ENCODE measurements around the gene CYB561.

Gene CYB561

GRCh38 chr17:63433746-63434591 lies 12.1 kb downstream of the CYB561 start:
- TF ChIP-seq CTCF (conservative IDR thresholded peaks at IDR 0.05; ENCODE audit: low read length) = peak; percentile 23
- peak; percentile 98 for DNase-seq (ENCODE audit: low read depth)
- H3K4me3 ChIP-seq (ENCODE audit: low read length) = peak overlapping the region; percentile 12; the same call in 1 of the 2 replicates

GRCh38 chr17:63431939-63432804 lies 13.9 kb downstream of the CYB561 start:
- DNase-seq (ENCODE audit: low read depth) = no peak
- no peak for TF ChIP-seq CTCF (conservative IDR thresholded peaks at IDR 0.05; ENCODE audit: low read length)
- no peak overlapping the region for H3K4me3 ChIP-seq (ENCODE audit: low read length)

- no peak for DNase-seq (ENCODE audit: low read depth)
- no peak overlapping the region for H3K4me3 ChIP-seq (ENCODE audit: low read length)
- TF ChIP-seq CTCF (conservative IDR thresholded peaks at IDR 0.05; ENCODE audit: low read length) = no peak
Observed at GRCh38 chr17:63431618-63431938, 14.5 kb downstream of the CYB561 start.

GRCh38 chr17:63430223-63430622 lies 15.9 kb downstream of the CYB561 start:
- DNase-seq (ENCODE audit: low read depth) = no peak
- no peak for TF ChIP-seq CTCF (conservative IDR thresholded peaks at IDR 0.05; ENCODE audit: low read length)
- no peak overlapping the region for H3K4me3 ChIP-seq (ENCODE audit: low read length)

- no peak for DNase-seq (ENCODE audit: low read depth)
- no peak overlapping the region for H3K4me3 ChIP-seq (ENCODE audit: low read length)
- no peak for TF ChIP-seq CTCF (conservative IDR thresholded peaks at IDR 0.05; ENCODE audit: low read length)
Observed at GRCh38 chr17:63429766-63430165, 16.3 kb downstream of the CYB561 start.

GRCh38 chr17:63426917-63427308 lies 19.2 kb downstream of the CYB561 start:
- no peak overlapping the region for H3K4me3 ChIP-seq (ENCODE audit: low read length)
- no peak for TF ChIP-seq CTCF (conservative IDR thresholded peaks at IDR 0.05; ENCODE audit: low read length)
- DNase-seq (ENCODE audit: low read depth) = no peak
